ENCODE measurements around the gene CAMK1G.

- TF ChIP-seq, protein P1, sequence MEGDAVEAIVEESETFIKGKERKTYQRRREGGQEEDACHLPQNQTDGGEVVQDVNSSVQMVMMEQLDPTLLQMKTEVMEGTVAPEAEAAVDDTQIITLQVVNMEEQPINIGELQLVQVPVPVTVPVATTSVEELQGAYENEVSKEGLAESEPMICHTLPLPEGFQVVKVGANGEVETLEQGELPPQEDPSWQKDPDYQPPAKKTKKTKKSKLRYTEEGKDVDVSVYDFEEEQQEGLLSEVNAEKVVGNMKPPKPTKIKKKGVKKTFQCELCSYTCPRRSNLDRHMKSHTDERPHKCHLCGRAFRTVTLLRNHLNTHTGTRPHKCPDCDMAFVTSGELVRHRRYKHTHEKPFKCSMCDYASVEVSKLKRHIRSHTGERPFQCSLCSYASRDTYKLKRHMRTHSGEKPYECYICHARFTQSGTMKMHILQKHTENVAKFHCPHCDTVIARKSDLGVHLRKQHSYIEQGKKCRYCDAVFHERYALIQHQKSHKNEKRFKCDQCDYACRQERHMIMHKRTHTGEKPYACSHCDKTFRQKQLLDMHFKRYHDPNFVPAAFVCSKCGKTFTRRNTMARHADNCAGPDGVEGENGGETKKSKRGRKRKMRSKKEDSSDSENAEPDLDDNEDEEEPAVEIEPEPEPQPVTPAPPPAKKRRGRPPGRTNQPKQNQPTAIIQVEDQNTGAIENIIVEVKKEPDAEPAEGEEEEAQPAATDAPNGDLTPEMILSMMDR (IDR thresholded peaks at IDR 0.05; ENCODE audit: insufficient read depth, low read length, poor library complexity, severe bottlenecking) = no peak
- TF ChIP-seq EZH2phosphoT487 (conservative IDR thresholded peaks at IDR 0.05; ENCODE audit: low read length) = no peak
Measured at GRCh38 chr1:209539576-209539975, 43.9 kb upstream of the CAMK1G start.
